GM18499 (cell line): ENCODE results near the gene TMEM33.
A peak's percentile ranks its signal among the peaks of the same experiment; 100 is the strongest.
"Not testable (repeated sequence)": the region's sequence is repeated elsewhere in the genome, so short reads cannot be mapped to it uniquely, and the experiment has no call there.

Source experiments
- ATAC-seq: cut with Tn5 transposase; IDR thresholded peaks from one replicate; pipeline ENCODE4 v1.9.1; 2021; ENCODE audit warnings: moderate number of reproducible peaks; ENCODE audit not compliant: insufficient read depth, unreplicated experiment

TMEM33 gene

GRCh38 chr4:41934901-41935651 lies at the start of gene TMEM33:
TSS of gene TMEM33 (plus strand) at chr4:41935429. CDS start at chr4:41935485, 56 bp downstream.
- peak; percentile 78 for ATAC-seq

GRCh38 chr4:41885456-41885855 lies 49.8 kb upstream of the TMEM33 start:
- ATAC-seq: no peak

- no peak for ATAC-seq
Measured at GRCh38 chr4:41887277-41887676, 48.0 kb upstream of the TMEM33 start.

- ATAC-seq: no peak
Measured at GRCh38 chr4:41887821-41888686, 47.2 kb upstream of the TMEM33 start.

GRCh38 chr4:41888687-41889074 lies 46.5 kb upstream of the TMEM33 start:
- ATAC-seq: no peak

- no peak for ATAC-seq
Measured at GRCh38 chr4:41889317-41889716, 45.9 kb upstream of the TMEM33 start.

GRCh38 chr4:41890085-41890484 lies 45.1 kb upstream of the TMEM33 start:
- ATAC-seq: no peak

- no peak for ATAC-seq
Measured at GRCh38 chr4:41896648-41897047, 38.6 kb upstream of the TMEM33 start.

- no peak for ATAC-seq
Measured at GRCh38 chr4:41897698-41898097, 37.5 kb upstream of the TMEM33 start.

- ATAC-seq: not testable (repeated sequence)
Measured at GRCh38 chr4:41909136-41909535, 26.1 kb upstream of the TMEM33 start.

- ATAC-seq: no peak
Measured at GRCh38 chr4:41912546-41912945, 22.7 kb upstream of the TMEM33 start.

GRCh38 chr4:41913509-41913908 lies 21.7 kb upstream of the TMEM33 start:
- ATAC-seq: no peak

- ATAC-seq: no peak
Measured at GRCh38 chr4:41918278-41918677, 17.0 kb upstream of the TMEM33 start.

GRCh38 chr4:41920416-41920815 lies 14.8 kb upstream of the TMEM33 start:
- not testable (repeated sequence) for ATAC-seq

- ATAC-seq: no peak
Measured at GRCh38 chr4:41921476-41921875, 13.8 kb upstream of the TMEM33 start.

- no peak for ATAC-seq
Measured at GRCh38 chr4:41927796-41928499, 7.3 kb upstream of the TMEM33 start.

- ATAC-seq: no peak
Measured at GRCh38 chr4:41930139-41930831, 4.9 kb upstream of the TMEM33 start.

- no peak for ATAC-seq
Measured at GRCh38 chr4:41932988-41933387, 2.2 kb upstream of the TMEM33 start.

GRCh38 chr4:41933997-41934503 lies 1.2 kb upstream of the TMEM33 start:
- no peak for ATAC-seq

GRCh38 chr4:41934514-41934900 lies 722 bp upstream of the TMEM33 start:
- no peak for ATAC-seq
